Trophoblast cell (in vitro differentiated cells and primary cell): Measurements from ENCODE around the gene MRC2.

Experiments used
- DNase-seq, 2 donors: peaks; one replicate each; pipeline ENCODE4 v3.0.0-alpha.2; 2016
- H2AFZ ChIP-seq: 2 replicates; pipeline ENCODE4 v1.6.1; 2013; ENCODE audit warnings: low read length, moderate library complexity, mild to moderate bottlenecking; ENCODE audit not compliant: insufficient read depth, poor library complexity
- H2AK5ac ChIP-seq: 2 replicates; pipeline ENCODE4 v1.6.1; 2013; ENCODE audit warnings: mild to moderate bottlenecking, low read length
- H2BK120ac ChIP-seq: 2 replicates; pipeline ENCODE4 v1.6.1; 2013; ENCODE audit warnings: low read length, mild to moderate bottlenecking, moderate library complexity; ENCODE audit not compliant: insufficient read depth, poor library complexity
- H2BK12ac ChIP-seq: 2 replicates; pipeline ENCODE4 v1.6.1; 2013; ENCODE audit warnings: mild to moderate bottlenecking, low read length, moderate library complexity
- H2BK5ac ChIP-seq: 2 replicates; pipeline ENCODE4 v1.6.1; 2013; ENCODE audit warnings: low read length, low read depth, moderate library complexity, mild to moderate bottlenecking; ENCODE audit not compliant: poor library complexity
- H3K14ac ChIP-seq: 2 replicates; pipeline ENCODE4 v1.6.1; 2013; ENCODE audit warnings: mild to moderate bottlenecking, low read length
- H3K18ac ChIP-seq: 2 replicates; pipeline ENCODE4 v1.6.1; 2013; ENCODE audit warnings: mild to moderate bottlenecking, low read length
- H3K23ac ChIP-seq: 2 replicates; pipeline ENCODE4 v1.6.1; 2013; ENCODE audit warnings: low read length
- H3K27ac ChIP-seq: 2 replicates; pipeline ENCODE4 v1.5.1; 2013; ENCODE audit warnings: low read depth, mild to moderate bottlenecking, inconsistent platforms, low read length, moderate library complexity
- H3K27me3 ChIP-seq: 2 replicates; pipeline ENCODE4 v1.6.1; 2013; ENCODE audit warnings: inconsistent platforms, mild to moderate bottlenecking, low read length, moderate library complexity; ENCODE audit not compliant: insufficient read depth
- H3K36me3 ChIP-seq, 2 experiments: 1 replicate in 1 of 2; 2 replicates in 1 of 2; pipeline ENCODE4 v1.6.1; 2013; ENCODE audit warnings: low read length in 2 of 2, mild to moderate bottlenecking in 2 of 2, moderate library complexity in 1 of 2; ENCODE audit not compliant: insufficient read depth in 2 of 2, control insufficient read depth in 1 of 2
- H3K4ac ChIP-seq: 2 replicates; pipeline ENCODE4 v1.6.1; 2013; ENCODE audit warnings: low read depth, mild to moderate bottlenecking, low read length, moderate library complexity
- H3K4me1 ChIP-seq, 2 experiments: 1 replicate in 1 of 2; 2 replicates in 1 of 2; pipeline ENCODE4 v1.6.1; 2013; ENCODE audit warnings: low read length in 2 of 2, mild to moderate bottlenecking in 2 of 2, moderate library complexity in 1 of 2; ENCODE audit not compliant: insufficient read depth in 2 of 2, control insufficient read depth in 1 of 2
- H3K4me2 ChIP-seq: 2 replicates; pipeline ENCODE4 v1.6.1; 2013; ENCODE audit warnings: inconsistent platforms, mild to moderate bottlenecking, low read length, moderate library complexity
- H3K4me3 ChIP-seq: 2 replicates; pipeline ENCODE4 v1.5.1; 2013; ENCODE audit warnings: mild to moderate bottlenecking, low read depth, low read length, inconsistent platforms
- H3K79me1 ChIP-seq: one replicate; pipeline ENCODE4 v1.6.1; 2013; ENCODE audit warnings: low read length
- H3K79me2 ChIP-seq: 2 replicates; pipeline ENCODE4 v1.6.1; 2013; ENCODE audit warnings: low read length, mild to moderate bottlenecking; ENCODE audit not compliant: control insufficient read depth, insufficient read depth, poor library complexity
- H3K9ac ChIP-seq: 2 replicates; pipeline ENCODE4 v1.6.1; 2013; ENCODE audit warnings: mild to moderate bottlenecking, low read length
- H3K9me3 ChIP-seq: 2 replicates; pipeline ENCODE4 v1.6.1; 2013; ENCODE audit warnings: low read depth, mild to moderate bottlenecking, control low read depth, inconsistent platforms, low read length; ENCODE audit not compliant: insufficient read depth
- H4K12ac ChIP-seq: 2 replicates; pipeline ENCODE4 v1.6.1; 2013; ENCODE audit warnings: low read depth, mild to moderate bottlenecking, low read length, moderate library complexity
- H4K8ac ChIP-seq: 2 replicates; pipeline ENCODE4 v1.6.1; 2013; ENCODE audit warnings: low read depth, mild to moderate bottlenecking, low read length, moderate library complexity
- H4K91ac ChIP-seq: one replicate; pipeline ENCODE4 v1.6.1; 2013; ENCODE audit warnings: low read depth, mild to moderate bottlenecking, low read length, moderate library complexity
- WGBS: extraction: QIAGEN DNeasy Blood & Tissue Kit; methylation state at CpG from one replicate; pipeline ENCODE4 v1.1.7; 2013; ENCODE audit warnings: missing lambda C conversion rate; ENCODE audit not compliant: insufficient read length, insufficient coverage; ENCODE audit errors: extremely low coverage; 5-methylcytosine and 5-hydroxymethylcytosine counted together

The MRC2 gene

GRCh38 chr17:62648251-62648955 is 20.9 kb downstream of the MRC2 start:
- Histone ChIP-seq H3K4me3 (no peak overlapping the region), H3K4me2 (no peak overlapping the region), H3K79me2 (peaks cover 3% of the 10 kb centered on the region), H2BK5ac (no peak overlapping the region), H3K9me3 (peaks cover 2% of the 10 kb centered on the region), H3K23ac (no peak overlapping the region), H3K27me3 (no peaks in the 10 kb centered on the region), H3K79me1 (peaks cover 9% of the 10 kb centered on the region), H3K4ac (no peak overlapping the region), H3K36me3 (peaks cover 2 to 5% of the 10 kb centered on the region in 2 experiments), H2AFZ (no peak overlapping the region), H3K18ac (no peak overlapping the region), H4K12ac (no peak overlapping the region), H2BK120ac (no peak overlapping the region), H4K91ac (no peak overlapping the region), H2BK12ac (no peak overlapping the region), H3K14ac (no peak overlapping the region), H3K4me1 (peaks cover 11 to 14% of the 10 kb centered on the region in 2 experiments), H3K9ac (no peak overlapping the region), H3K27ac (no peak overlapping the region), H4K8ac (no peak overlapping the region), H2AK5ac (no peak overlapping the region)
- no CpG with 5 or more reads among the region's 15 CpGs for WGBS
- no peak for DNase-seq

- no peaks in the 10 kb centered on the region for H3K27me3 ChIP-seq
- WGBS = no CpG with 5 or more reads among the region's 6 CpGs
- H3K36me3 ChIP-seq = peaks cover 2 to 5% of the 10 kb centered on the region in 2 experiments
- no peak for DNase-seq
- H3K4ac ChIP-seq = no peak overlapping the region
- H4K12ac ChIP-seq = no peak overlapping the region
- H2AK5ac ChIP-seq = no peak overlapping the region
- H3K9ac ChIP-seq = no peak overlapping the region
- no peak overlapping the region for H2AFZ ChIP-seq
- H4K8ac ChIP-seq = no peak overlapping the region
- H3K18ac ChIP-seq = no peak overlapping the region
- H3K27ac ChIP-seq = no peak overlapping the region
- H3K14ac ChIP-seq = no peak overlapping the region
- H3K4me3 ChIP-seq = no peak overlapping the region
- no peak overlapping the region for H3K4me2 ChIP-seq
- peaks cover 2% of the 10 kb centered on the region for H3K9me3 ChIP-seq
- no peak overlapping the region for H4K91ac ChIP-seq
- H3K23ac ChIP-seq = no peak overlapping the region
- H3K79me1 ChIP-seq = peaks cover 9% of the 10 kb centered on the region
- no peak overlapping the region for H2BK12ac ChIP-seq
- H2BK5ac ChIP-seq = no peak overlapping the region
- H3K4me1 ChIP-seq = peaks cover 16 to 20% of the 10 kb centered on the region in 2 experiments
- H3K79me2 ChIP-seq = peaks cover 3% of the 10 kb centered on the region
- no peak overlapping the region for H2BK120ac ChIP-seq
Measured at GRCh38 chr17:62648956-62649294, 21.5 kb downstream of the MRC2 start.

- Histone ChIP-seq H3K36me3 (peaks cover 2 to 6% of the 10 kb centered on the region in 2 experiments), H3K23ac (no peak overlapping the region), H3K4me3 (no peak overlapping the region), H4K8ac (no peak overlapping the region), H2AK5ac (no peak overlapping the region), H3K18ac (no peak overlapping the region), H3K9me3 (peaks cover 2% of the 10 kb centered on the region), H3K27ac (no peak overlapping the region), H2BK120ac (no peak overlapping the region), H3K79me1 (peaks cover 14% of the 10 kb centered on the region), H3K9ac (no peak overlapping the region), H2AFZ (no peak overlapping the region), H2BK5ac (no peak overlapping the region), H2BK12ac (no peak overlapping the region), H4K91ac (no peak overlapping the region), H3K14ac (no peak overlapping the region), H4K12ac (no peak overlapping the region), H3K4me1 (peaks cover 23 to 26% of the 10 kb centered on the region in 2 experiments), H3K4me2 (no peak overlapping the region), H3K4ac (no peak overlapping the region), H3K79me2 (peaks cover 3% of the 10 kb centered on the region), H3K27me3 (no peaks in the 10 kb centered on the region)
- no peak for DNase-seq
- WGBS = no CpG with 5 or more reads among the region's 7 CpGs
Measured at GRCh38 chr17:62649570-62649969, 22.1 kb downstream of the MRC2 start.

- H4K91ac ChIP-seq = no peak overlapping the region
- H3K4me1 ChIP-seq = peaks cover 25 to 26% of the 10 kb centered on the region in 2 experiments
- H3K14ac ChIP-seq = no peak overlapping the region
- H2BK5ac ChIP-seq = no peak overlapping the region
- no peak overlapping the region for H4K12ac ChIP-seq
- H3K4me3 ChIP-seq = no peak overlapping the region
- no peak for DNase-seq
- H3K36me3 ChIP-seq = peaks cover 4 to 5% of the 10 kb centered on the region in 2 experiments
- no peak overlapping the region for H3K4ac ChIP-seq
- no peak overlapping the region for H4K8ac ChIP-seq
- no peak overlapping the region for H3K23ac ChIP-seq
- H2AK5ac ChIP-seq = no peak overlapping the region
- H3K79me1 ChIP-seq = peaks cover 15% of the 10 kb centered on the region
- peaks cover 3% of the 10 kb centered on the region for H3K79me2 ChIP-seq
- no CpG with 5 or more reads among the region's 6 CpGs for WGBS
- peaks cover 2% of the 10 kb centered on the region for H3K9me3 ChIP-seq
- H2BK12ac ChIP-seq = no peak overlapping the region
- no peak overlapping the region for H2BK120ac ChIP-seq
- no peak overlapping the region for H3K18ac ChIP-seq
- H3K4me2 ChIP-seq = no peak overlapping the region
- H3K27ac ChIP-seq = no peak overlapping the region
- no peak overlapping the region for H3K9ac ChIP-seq
- no peak overlapping the region for H2AFZ ChIP-seq
- H3K27me3 ChIP-seq = no peaks in the 10 kb centered on the region
Measured at GRCh38 chr17:62650587-62650986, 23.1 kb downstream of the MRC2 start.
